Sigmoid colon (tissue), 7 donors: ENCODE results near the gene COPS2. TPM values are rescaled to one million over a fixed set of nuclear protein-coding genes. Genes with fewer than 3 reads are reported as not detected.

Experiments used
- DNase-seq: peaks from one replicate; pipeline ENCODE4 v3.0.0-alpha.2; 2019
- H3K27ac ChIP-seq, 4 donors: fragments of 200-600 bp; sonication (generic); one replicate each; pipeline ENCODE4 v1.5.1; 2016 to 2019; ENCODE audit warnings: mild to moderate bottlenecking in 1 of 4
- H3K27me3 ChIP-seq, 3 donors: fragments of 200-600 bp; sonication (generic); one replicate each; pipeline ENCODE4 v1.5.1; 2019; ENCODE audit warnings: mild to moderate bottlenecking in 1 of 3
- H3K36me3 ChIP-seq, 4 donors: fragments of 200-600 bp; sonication (generic); one replicate each; pipeline ENCODE4 v1.5.1; 2016 to 2019
- H3K4me1 ChIP-seq, 4 donors: fragments of 200-600 bp; sonication (generic); one replicate each; pipeline ENCODE4 v1.5.1; 2017 to 2019
- H3K4me3 ChIP-seq, 4 donors: fragments of 200-600 bp; sonication (generic); one replicate each; pipeline ENCODE4 v1.5.1; 2017 to 2019; ENCODE audit warnings: mild to moderate bottlenecking in 2 of 4, moderate library complexity in 1 of 4
- H3K9me3 ChIP-seq, 4 donors: fragments of 200-600 bp in 3 of 4; sonication (generic) in 3 of 4; one replicate each; pipeline versions ENCODE4 v1.5.1 to v1.6.1; 2013 to 2019
- EP300 ChIP-seq, 4 donors: sonication (generic); formaldehyde crosslinking; IDR thresholded peaks; one replicate each; pipeline ENCODE4 v1.6.1; 2017; ENCODE audit warnings: antibody characterized with exemption in 4 of 4
- POLR2A ChIP-seq, 2 donors: fragments of 450-650 bp; IDR thresholded peaks; one replicate each; pipeline ENCODE4 v1.6.1; 2016; ENCODE audit warnings: antibody characterized with exemption in 2 of 2, mild to moderate bottlenecking in 2 of 2, moderate library complexity in 2 of 2
- POLR2AphosphoS5 ChIP-seq, 4 donors: sonication (generic); formaldehyde crosslinking; IDR thresholded peaks; one replicate each; pipeline ENCODE4 v1.6.1; 2017; ENCODE audit warnings: antibody characterized with exemption in 4 of 4
- WGBS, 2 donors: extraction: QIAGEN DNeasy Blood & Tissue Kit; methylation state at CpG; one replicate each; pipeline ENCODE4 v1.1.7; 2013; 5-methylcytosine and 5-hydroxymethylcytosine counted together
- intact Hi-C: fragments of 100-400 bp; cut with DNase I; formaldehyde crosslinking; loops from one replicate; pipeline ENCODE4 v1.15.1; 2023
- polyA plus RNA-seq, 3 donors: library from polyadenylated mRNA; stranded (reverse); fragments of 200-250 nt; gene quantifications; one replicate each; pipeline ENCODE4 v1.2.3, GENCODE V29; 2013
- total RNA-seq, 4 donors: library from RNA; depleted of rRNA; stranded (reverse); fragments of >200 nt; gene quantifications; one replicate each; pipeline ENCODE4 v1.1.0, GENCODE V29; 2016
- TF ChIP-seq, protein P1 (sequence below), 4 experiments: fragments of 450-650 bp in 3 of 4; fragments of 200-600 bp in 1 of 4; IDR thresholded peaks; one replicate each; pipeline ENCODE4 v1.5.1; 2016 to 2019; ENCODE audit warnings: antibody characterized with exemption in 4 of 4, mild to moderate bottlenecking in 3 of 4, moderate library complexity in 2 of 4
- donor health status: healthy with polysubstance abuse.
- donor health status: Bipolar disorder and iron deficiency.
- donor health status: healthy.

The COPS2 gene
- total and polyA plus RNA-seq, 7 donors: 35.7 to 142 (median 88.9) TPM

DNA sequence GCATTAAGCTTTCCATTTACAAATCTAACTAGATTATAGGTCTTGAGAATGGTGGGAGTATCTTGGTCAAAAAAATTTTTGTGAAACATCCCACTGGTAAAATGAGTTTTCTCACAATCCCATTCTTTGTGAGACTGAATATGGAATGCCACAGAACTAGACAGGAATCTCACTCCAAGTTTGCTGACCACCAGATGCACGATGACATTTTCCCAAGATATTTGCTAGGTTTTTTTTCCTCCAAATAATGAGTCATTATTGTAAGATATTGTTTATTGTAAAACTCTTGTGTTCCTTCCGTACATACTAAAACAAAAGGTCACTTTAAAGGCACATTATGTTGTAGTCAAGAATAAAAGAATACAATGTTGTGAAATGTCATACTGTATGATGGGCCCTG lies 53.9 kb downstream of the COPS2 start:
- intact Hi-C loops: no loop called here
- no peaks in the 10 kb centered on the region for H3K27me3 ChIP-seq
- H3K4me3 ChIP-seq: no peak overlapping the region
- TF ChIP-seq EP300 (IDR thresholded peaks at IDR 0.05) (no peak), POLR2AphosphoS5 (IDR thresholded peaks at IDR 0.05) (no peak), POLR2A (IDR thresholded peaks at IDR 0.05) (no peak)
- TF ChIP-seq, protein P1, sequence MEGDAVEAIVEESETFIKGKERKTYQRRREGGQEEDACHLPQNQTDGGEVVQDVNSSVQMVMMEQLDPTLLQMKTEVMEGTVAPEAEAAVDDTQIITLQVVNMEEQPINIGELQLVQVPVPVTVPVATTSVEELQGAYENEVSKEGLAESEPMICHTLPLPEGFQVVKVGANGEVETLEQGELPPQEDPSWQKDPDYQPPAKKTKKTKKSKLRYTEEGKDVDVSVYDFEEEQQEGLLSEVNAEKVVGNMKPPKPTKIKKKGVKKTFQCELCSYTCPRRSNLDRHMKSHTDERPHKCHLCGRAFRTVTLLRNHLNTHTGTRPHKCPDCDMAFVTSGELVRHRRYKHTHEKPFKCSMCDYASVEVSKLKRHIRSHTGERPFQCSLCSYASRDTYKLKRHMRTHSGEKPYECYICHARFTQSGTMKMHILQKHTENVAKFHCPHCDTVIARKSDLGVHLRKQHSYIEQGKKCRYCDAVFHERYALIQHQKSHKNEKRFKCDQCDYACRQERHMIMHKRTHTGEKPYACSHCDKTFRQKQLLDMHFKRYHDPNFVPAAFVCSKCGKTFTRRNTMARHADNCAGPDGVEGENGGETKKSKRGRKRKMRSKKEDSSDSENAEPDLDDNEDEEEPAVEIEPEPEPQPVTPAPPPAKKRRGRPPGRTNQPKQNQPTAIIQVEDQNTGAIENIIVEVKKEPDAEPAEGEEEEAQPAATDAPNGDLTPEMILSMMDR (IDR thresholded peaks at IDR 0.05): no peak
- no peak for DNase-seq
- H3K36me3 ChIP-seq: peaks cover 0 to 10% (median 0%) of the 10 kb centered on the region in 4 donors
- no peaks in the 10 kb centered on the region for H3K4me1 ChIP-seq
- WGBS, 2 donors: 84 to 88% methylated on average over 2 of the region's 2 CpGs
- no peaks in the 10 kb centered on the region for H3K9me3 ChIP-seq
- H3K27ac ChIP-seq: no peak overlapping the region

DNA sequence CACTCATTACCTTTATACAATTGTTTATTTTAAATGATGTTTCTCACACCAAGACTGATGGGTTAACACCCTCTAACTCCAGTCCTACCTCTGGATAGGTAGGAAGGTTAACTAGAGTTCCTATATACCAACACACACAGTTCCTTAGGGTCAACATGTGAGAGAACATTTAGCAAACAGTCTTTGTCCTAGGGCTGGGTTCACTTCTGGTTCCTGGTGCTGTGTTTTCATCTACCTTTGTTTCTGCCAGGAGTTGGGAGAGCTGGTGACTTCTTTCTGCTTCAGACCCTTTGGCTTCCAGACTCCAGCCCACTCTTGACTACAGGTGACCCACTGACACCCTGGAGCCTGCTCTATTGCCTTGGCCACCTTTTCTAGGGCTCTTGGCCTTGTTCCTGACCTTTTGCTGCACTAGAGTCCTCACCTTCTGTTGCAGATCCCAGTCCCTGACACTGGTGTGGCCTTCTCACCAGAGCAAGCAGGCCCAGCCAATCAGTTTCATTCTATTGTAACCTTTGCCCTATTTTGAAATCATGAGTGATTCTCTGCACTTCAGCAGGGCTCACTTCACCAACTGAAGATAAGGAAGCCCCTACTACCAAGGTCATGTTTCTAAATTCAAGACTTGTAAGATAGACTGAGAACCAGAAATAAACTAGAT lies 59.2 kb downstream of the COPS2 start:
- no peak overlapping the region for H3K27ac ChIP-seq
- TF ChIP-seq, protein P1 (IDR thresholded peaks at IDR 0.05): no peak
- TF ChIP-seq EP300 (IDR thresholded peaks at IDR 0.05): no peak
- no peak for TF ChIP-seq POLR2A (IDR thresholded peaks at IDR 0.05)
- TF ChIP-seq POLR2AphosphoS5 (IDR thresholded peaks at IDR 0.05): no peak

DNA sequence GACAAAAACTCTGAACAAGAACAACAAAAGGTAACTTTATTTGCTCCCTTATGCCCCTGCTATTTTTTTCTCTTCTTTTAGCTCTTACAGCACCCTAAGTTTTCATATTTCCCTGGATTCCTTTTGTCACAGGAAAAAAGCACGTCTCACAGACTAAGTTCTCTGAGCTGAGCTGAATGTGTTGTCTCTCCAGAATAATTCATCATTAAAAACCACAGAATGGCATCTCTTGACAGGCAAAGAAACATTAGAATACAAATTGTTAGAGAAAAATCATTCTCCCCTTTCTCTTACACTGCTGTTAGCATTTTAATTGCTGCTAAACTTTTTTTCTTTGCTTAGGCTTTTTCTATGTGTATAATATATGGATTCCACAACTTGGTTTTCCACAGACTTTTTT lies 60.5 kb downstream of the COPS2 start:
- 77 to 87% methylated on average over 1 of the region's 1 CpG for WGBS, 2 donors
- DNase-seq: no peak
- H3K4me1 ChIP-seq: no peaks in the 10 kb centered on the region
- no peaks in the 10 kb centered on the region for H3K9me3 ChIP-seq
- intact Hi-C loops: no loop called here
- H3K36me3 ChIP-seq: no peaks in the 10 kb centered on the region
- no peak overlapping the region for H3K27ac ChIP-seq
- H3K27me3 ChIP-seq: no peaks in the 10 kb centered on the region
- no peak overlapping the region for H3K4me3 ChIP-seq
- TF ChIP-seq POLR2AphosphoS5 (IDR thresholded peaks at IDR 0.05) (no peak), POLR2A (IDR thresholded peaks at IDR 0.05) (no peak)

More for the DNA sequence above, 59.2 kb downstream of the COPS2 start:
- Histone ChIP-seq H3K27me3 (no peaks in the 10 kb centered on the region), H3K4me1 (no peaks in the 10 kb centered on the region), H3K36me3 (no peaks in the 10 kb centered on the region), H3K4me3 (no peak overlapping the region), H3K9me3 (no peaks in the 10 kb centered on the region)
- intact Hi-C loops: no loop called here
- DNase-seq: no peak

DNA sequence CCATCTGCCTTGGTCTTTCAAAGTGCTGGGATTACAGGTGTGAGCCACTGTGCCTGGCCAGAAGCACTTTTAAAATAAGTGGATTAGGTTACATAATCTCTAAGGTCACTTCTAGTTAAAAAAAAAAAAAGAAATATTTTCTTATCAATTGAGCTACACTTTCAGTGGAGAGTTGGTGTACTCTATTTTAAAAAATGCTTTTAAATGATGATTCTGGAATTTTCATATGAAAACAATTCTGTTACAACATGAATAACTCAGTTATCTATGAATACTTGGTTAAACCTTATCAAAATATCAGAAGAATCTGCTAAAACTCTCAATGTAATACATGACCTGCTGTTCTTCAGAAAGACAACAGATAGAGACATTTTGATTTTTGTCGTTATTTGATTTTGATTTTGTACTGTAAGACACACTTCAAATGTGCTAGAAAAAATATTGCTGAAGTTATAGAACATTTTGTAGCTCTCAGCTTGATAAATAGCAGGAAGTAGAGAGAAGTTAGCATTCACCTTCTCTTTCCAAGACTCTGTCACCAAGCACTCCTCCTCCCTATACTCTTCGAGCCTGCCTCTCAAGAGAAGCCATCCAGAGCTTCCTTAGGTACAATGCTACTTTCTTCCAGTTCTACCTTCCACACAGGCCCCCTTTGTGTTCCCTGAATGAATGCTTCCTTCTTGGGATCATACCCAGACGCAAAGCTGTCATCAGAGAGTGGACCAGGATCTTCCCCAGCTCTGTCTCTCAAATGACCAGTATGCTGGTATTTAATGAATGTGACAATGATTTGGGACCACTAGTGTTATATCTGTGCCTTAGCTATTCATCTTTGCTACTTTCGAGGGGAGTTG lies 61.9 kb downstream of the COPS2 start:
- no peak for DNase-seq
- intact Hi-C loops: no loop called here
- no peaks in the 10 kb centered on the region for H3K9me3 ChIP-seq
- H3K36me3 ChIP-seq: no peaks in the 10 kb centered on the region
- H3K4me3 ChIP-seq: no peak overlapping the region
- 92 to 93% methylated on average over 4 of the region's 4 CpGs for WGBS, 2 donors
- H3K4me1 ChIP-seq: no peaks in the 10 kb centered on the region
- no peak overlapping the region for H3K27ac ChIP-seq
- TF ChIP-seq EP300 (IDR thresholded peaks at IDR 0.05) (no peak), POLR2A (IDR thresholded peaks at IDR 0.05) (no peak), POLR2AphosphoS5 (IDR thresholded peaks at IDR 0.05) (no peak)
- TF ChIP-seq, protein P1 (IDR thresholded peaks at IDR 0.05): no peak
- no peaks in the 10 kb centered on the region for H3K27me3 ChIP-seq

DNA sequence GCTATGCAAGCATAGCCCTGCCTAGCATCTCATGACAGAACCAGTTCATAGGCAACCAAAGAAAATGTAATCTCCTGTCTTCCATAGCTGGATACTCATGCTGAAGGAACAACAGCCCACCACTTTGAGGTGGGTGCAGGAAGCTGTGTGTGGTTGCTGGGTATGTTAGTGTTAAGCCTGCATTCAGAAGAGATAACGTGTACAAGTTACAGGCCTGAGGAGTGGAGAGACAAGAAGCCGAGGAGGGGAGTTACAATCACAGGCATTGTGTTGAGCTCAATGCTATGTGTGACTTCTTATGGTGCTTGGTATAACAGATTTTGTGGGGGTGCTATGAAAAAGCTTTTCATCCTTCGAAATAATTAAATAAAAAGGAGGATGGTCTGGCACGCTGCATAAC lies 66.4 kb downstream of the COPS2 start:
- DNase-seq: no peak
- Histone ChIP-seq H3K27ac (no peak overlapping the region), H3K27me3 (no peaks in the 10 kb centered on the region), H3K36me3 (no peaks in the 10 kb centered on the region), H3K4me1 (no peaks in the 10 kb centered on the region), H3K9me3 (no peaks in the 10 kb centered on the region), H3K4me3 (no peak overlapping the region)
- intact Hi-C loops: no loop called here
- WGBS, 2 donors: 92% methylated on average over 4 of the region's 4 CpGs
- TF ChIP-seq POLR2AphosphoS5 (IDR thresholded peaks at IDR 0.05): no peak
- TF ChIP-seq, protein P1 (IDR thresholded peaks at IDR 0.05): no peak
- no peak for TF ChIP-seq EP300 (IDR thresholded peaks at IDR 0.05)
- TF ChIP-seq POLR2A (IDR thresholded peaks at IDR 0.05): no peak
